Liver (tissue), 9 donors: Measurements from ENCODE around the gene PTPN14. TPM values are rescaled to one million over a fixed set of nuclear protein-coding genes. Genes with fewer than 3 reads are reported as not detected.

Source experiments
- DNase-seq: peaks from one replicate; pipeline ENCODE4 v3.0.0-alpha.2; 2017; ENCODE audit warnings: low spot score
- H3K27ac ChIP-seq, 2 donors: one replicate each; pipeline ENCODE4 v1.7.0; 2013; ENCODE audit warnings: inconsistent platforms in 2 of 2, low read length in 2 of 2, control low read depth in 1 of 2, low read depth in 1 of 2, mild to moderate bottlenecking in 1 of 2
- H3K27me3 ChIP-seq, 4 donors: one replicate each; pipeline versions ENCODE4 v1.6.1 to v1.7.0; 2013; ENCODE audit warnings: low read length in 3 of 4, inconsistent platforms in 1 of 4, mild to moderate bottlenecking in 1 of 4, moderate library complexity in 1 of 4; ENCODE audit not compliant: control insufficient read depth in 4 of 4, insufficient read depth in 4 of 4
- H3K36me3 ChIP-seq, 4 donors: one replicate each; pipeline versions ENCODE4 v1.6.1 to v1.7.0; 2013; ENCODE audit warnings: low read length in 3 of 4, mild to moderate bottlenecking in 3 of 4, low read depth in 1 of 4, moderate library complexity in 1 of 4; ENCODE audit not compliant: control insufficient read depth in 4 of 4, insufficient read depth in 3 of 4
- H3K4me1 ChIP-seq, 4 donors: one replicate each; pipeline versions ENCODE4 v1.6.1 to v1.7.0; 2013; ENCODE audit warnings: low read length in 3 of 4, mild to moderate bottlenecking in 3 of 4, moderate library complexity in 1 of 4; ENCODE audit not compliant: control insufficient read depth in 4 of 4, insufficient read depth in 4 of 4
- H3K4me3 ChIP-seq, 3 donors: one replicate each; pipeline versions ENCODE4 v1.6.1 to v1.7.0; 2013; ENCODE audit warnings: low read length in 3 of 3, control low read depth in 1 of 3, low read depth in 1 of 3, mild to moderate bottlenecking in 1 of 3
- H3K9ac ChIP-seq, 2 donors: one replicate each; pipeline ENCODE4 v1.7.0; 2013; ENCODE audit warnings: low read length in 2 of 2, mild to moderate bottlenecking in 2 of 2, moderate library complexity in 2 of 2, control low read depth in 1 of 2, low read depth in 1 of 2
- H3K9me3 ChIP-seq, 4 donors: one replicate each; pipeline versions ENCODE4 v1.6.1 to v1.7.0; 2013; ENCODE audit warnings: low read length in 3 of 4; ENCODE audit not compliant: control insufficient read depth in 4 of 4
- EGR1 ChIP-seq, 2 donors: IDR thresholded peaks; 2 replicates each; pipeline ENCODE4 v1.6.1; 2016 to 2018; ENCODE audit warnings: antibody characterized with exemption in 2 of 2, low read depth in 2 of 2
- GABPA ChIP-seq, 2 donors: IDR thresholded peaks in 1 of 2; conservative IDR thresholded peaks in 1 of 2; 2 replicates each; pipeline ENCODE4 v1.6.1; 2016; ENCODE audit warnings: antibody characterized with exemption in 2 of 2, mild to moderate bottlenecking in 1 of 2, moderate library complexity in 1 of 2
- HNF4A ChIP-seq, 2 donors: conservative IDR thresholded peaks; 2 replicates each; pipeline ENCODE4 v1.6.1; 2016; ENCODE audit warnings: antibody characterized with exemption in 2 of 2, mild to moderate bottlenecking in 2 of 2
- NR2F2 ChIP-seq: IDR thresholded peaks from 2 replicates; pipeline ENCODE4 v1.6.1; 2016; ENCODE audit warnings: antibody characterized with exemption
- WGBS: extraction: QIAGEN DNeasy Blood & Tissue Kit; methylation state at CpG from one replicate; pipeline ENCODE4 v1.1.7; 2013; 5-methylcytosine and 5-hydroxymethylcytosine counted together
- polyA plus RNA-seq, 2 donors: library from polyadenylated mRNA; stranded (reverse) in 1 of 2; unstranded in 1 of 2; fragments of 200-250 nt in 1 of 2; fragments of >200 nt in 1 of 2; fragmentation: Nextera tagmentation in 1 of 2; extraction: Ambion mirVana in 1 of 2; gene quantifications; one replicate each; pipeline versions ENCODE4 v1.2.1 to v1.2.3, GENCODE V29; 2013 to 2015
- total RNA-seq, 2 donors: library from RNA; depleted of rRNA; stranded (reverse); fragments of >200 nt; gene quantifications; one replicate each; pipeline ENCODE4 v1.2.3, GENCODE V29; 2014
- TF ChIP-seq, protein P1 (sequence below): IDR thresholded peaks from 2 replicates; pipeline ENCODE4 v1.6.1; 2016; ENCODE audit warnings: antibody characterized with exemption, mild to moderate bottlenecking
- TF ChIP-seq, protein P2 (sequence below): IDR thresholded peaks from 2 replicates; pipeline ENCODE4 v1.6.1; 2016; ENCODE audit warnings: antibody characterized with exemption
- TF ChIP-seq, protein P3 (sequence below): IDR thresholded peaks from 2 replicates; pipeline ENCODE4 v1.6.1; 2016; ENCODE audit warnings: antibody characterized with exemption
- TF ChIP-seq, protein P4 (sequence below): IDR thresholded peaks from 2 replicates; pipeline ENCODE4 v1.6.1; 2016; ENCODE audit warnings: antibody characterized with exemption
- donor health status: healthy.
- donor health status: healthy.
- donor health status: healthy.
- donor health status: healthy.
- donor health status: healthy.

The PTPN14 gene
- total and polyA plus RNA-seq, 4 donors = 0.54 to 3.2 (median 1.5) TPM

DNA sequence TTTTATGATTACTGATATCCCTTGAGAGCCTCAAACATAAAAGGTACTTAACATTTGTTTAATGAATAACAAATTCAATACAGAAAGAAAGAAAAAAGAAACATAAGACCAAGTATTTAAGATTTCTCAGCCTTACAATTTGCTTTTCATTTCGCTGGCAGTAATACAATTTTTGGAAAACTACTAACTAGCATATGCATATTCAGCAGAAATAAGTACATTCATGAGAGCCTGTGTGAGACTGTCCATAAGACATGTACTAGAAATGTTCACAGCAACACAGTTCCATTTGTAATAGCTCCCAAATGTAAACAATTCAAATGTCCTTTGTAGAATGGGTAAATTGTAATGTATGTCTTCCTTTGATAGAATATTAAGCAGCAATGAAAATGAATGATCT is 119.2 kb downstream of the PTPN14 start (continued):
- TF ChIP-seq, protein P1, sequence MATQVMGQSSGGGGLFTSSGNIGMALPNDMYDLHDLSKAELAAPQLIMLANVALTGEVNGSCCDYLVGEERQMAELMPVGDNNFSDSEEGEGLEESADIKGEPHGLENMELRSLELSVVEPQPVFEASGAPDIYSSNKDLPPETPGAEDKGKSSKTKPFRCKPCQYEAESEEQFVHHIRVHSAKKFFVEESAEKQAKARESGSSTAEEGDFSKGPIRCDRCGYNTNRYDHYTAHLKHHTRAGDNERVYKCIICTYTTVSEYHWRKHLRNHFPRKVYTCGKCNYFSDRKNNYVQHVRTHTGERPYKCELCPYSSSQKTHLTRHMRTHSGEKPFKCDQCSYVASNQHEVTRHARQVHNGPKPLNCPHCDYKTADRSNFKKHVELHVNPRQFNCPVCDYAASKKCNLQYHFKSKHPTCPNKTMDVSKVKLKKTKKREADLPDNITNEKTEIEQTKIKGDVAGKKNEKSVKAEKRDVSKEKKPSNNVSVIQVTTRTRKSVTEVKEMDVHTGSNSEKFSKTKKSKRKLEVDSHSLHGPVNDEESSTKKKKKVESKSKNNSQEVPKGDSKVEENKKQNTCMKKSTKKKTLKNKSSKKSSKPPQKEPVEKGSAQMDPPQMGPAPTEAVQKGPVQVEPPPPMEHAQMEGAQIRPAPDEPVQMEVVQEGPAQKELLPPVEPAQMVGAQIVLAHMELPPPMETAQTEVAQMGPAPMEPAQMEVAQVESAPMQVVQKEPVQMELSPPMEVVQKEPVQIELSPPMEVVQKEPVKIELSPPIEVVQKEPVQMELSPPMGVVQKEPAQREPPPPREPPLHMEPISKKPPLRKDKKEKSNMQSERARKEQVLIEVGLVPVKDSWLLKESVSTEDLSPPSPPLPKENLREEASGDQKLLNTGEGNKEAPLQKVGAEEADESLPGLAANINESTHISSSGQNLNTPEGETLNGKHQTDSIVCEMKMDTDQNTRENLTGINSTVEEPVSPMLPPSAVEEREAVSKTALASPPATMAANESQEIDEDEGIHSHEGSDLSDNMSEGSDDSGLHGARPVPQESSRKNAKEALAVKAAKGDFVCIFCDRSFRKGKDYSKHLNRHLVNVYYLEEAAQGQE = no peak
- TF ChIP-seq EGR1 (IDR thresholded peaks at IDR 0.05; ENCODE audit: low read depth in 2 of 2) = no peak

DNA sequence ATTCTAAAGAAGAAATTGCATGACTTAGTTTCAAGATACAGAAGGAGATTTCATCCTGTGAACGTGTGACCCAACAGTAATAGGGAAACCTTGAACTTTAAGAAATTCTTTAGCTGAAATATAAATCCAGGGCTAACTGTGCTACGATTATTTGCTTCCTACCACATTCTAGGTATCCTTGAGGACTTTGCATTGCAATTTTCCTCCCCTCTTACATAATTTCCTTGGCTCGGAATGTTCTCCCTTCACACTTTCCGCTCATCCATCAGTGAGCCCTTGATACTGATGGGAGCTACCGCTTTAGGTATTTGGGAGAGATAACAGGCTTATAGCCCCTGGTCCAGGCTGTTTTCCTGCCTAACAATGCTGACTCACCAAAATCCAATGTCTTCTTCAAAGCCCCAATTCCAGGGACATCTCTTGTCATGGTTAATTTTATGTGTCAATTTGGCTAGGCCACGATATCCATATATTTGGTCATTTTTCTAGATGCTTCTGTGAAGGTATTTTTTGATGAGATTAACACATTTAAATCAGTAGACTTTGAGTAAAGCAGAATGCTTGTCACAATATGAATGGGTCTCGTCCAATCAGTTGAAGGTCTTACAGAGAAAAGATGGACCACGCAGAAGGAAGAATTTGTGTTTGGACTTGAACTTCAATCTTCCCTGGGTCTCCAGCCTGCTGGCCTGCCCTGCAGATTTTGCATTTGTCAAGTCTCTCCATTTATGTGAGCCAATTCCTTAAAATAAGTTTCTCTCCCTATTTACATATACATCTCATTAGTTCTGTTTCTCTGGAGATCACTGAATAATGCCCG is 121.2 kb downstream of the PTPN14 start:
- no peak overlapping the region for H3K27ac ChIP-seq
- H3K4me1 ChIP-seq = no peaks in the 10 kb centered on the region
- H3K9me3 ChIP-seq = no peaks in the 10 kb centered on the region
- WGBS = 92% methylated on average over 9 of the region's 9 CpGs
- H3K36me3 ChIP-seq = no peaks in the 10 kb centered on the region
- DNase-seq = no peak
- no peak for TF ChIP-seq EGR1 (IDR thresholded peaks at IDR 0.05; ENCODE audit: low read depth in 2 of 2)
- TF ChIP-seq, protein P1 = no peak
- no peak for TF ChIP-seq GABPA (IDR thresholded peaks at IDR 0.05 in 1 of 2, conservative IDR thresholded peaks at IDR 0.05 in 1 of 2)
- TF ChIP-seq, protein P2, sequence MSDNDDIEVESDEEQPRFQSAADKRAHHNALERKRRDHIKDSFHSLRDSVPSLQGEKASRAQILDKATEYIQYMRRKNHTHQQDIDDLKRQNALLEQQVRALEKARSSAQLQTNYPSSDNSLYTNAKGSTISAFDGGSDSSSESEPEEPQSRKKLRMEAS = no peak
- TF ChIP-seq, protein P3, sequence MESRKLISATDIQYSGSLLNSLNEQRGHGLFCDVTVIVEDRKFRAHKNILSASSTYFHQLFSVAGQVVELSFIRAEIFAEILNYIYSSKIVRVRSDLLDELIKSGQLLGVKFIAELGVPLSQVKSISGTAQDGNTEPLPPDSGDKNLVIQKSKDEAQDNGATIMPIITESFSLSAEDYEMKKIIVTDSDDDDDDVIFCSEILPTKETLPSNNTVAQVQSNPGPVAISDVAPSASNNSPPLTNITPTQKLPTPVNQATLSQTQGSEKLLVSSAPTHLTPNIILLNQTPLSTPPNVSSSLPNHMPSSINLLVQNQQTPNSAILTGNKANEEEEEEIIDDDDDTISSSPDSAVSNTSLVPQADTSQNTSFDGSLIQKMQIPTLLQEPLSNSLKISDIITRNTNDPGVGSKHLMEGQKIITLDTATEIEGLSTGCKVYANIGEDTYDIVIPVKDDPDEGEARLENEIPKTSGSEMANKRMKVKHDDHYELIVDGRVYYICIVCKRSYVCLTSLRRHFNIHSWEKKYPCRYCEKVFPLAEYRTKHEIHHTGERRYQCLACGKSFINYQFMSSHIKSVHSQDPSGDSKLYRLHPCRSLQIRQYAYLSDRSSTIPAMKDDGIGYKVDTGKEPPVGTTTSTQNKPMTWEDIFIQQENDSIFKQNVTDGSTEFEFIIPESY = no peak
- no peak for TF ChIP-seq HNF4A (conservative IDR thresholded peaks at IDR 0.05)
- no peak for TF ChIP-seq NR2F2
- TF ChIP-seq, protein P4, sequence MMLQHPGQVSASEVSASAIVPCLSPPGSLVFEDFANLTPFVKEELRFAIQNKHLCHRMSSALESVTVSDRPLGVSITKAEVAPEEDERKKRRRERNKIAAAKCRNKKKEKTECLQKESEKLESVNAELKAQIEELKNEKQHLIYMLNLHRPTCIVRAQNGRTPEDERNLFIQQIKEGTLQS = no peak
- H3K27me3 ChIP-seq = no peaks in the 10 kb centered on the region
- no peak overlapping the region for H3K4me3 ChIP-seq
- no peak overlapping the region for H3K9ac ChIP-seq
